HEK293 (cell line): ENCODE results near the gene PDE2A.

Experiments used
- CTCF ChIP-seq: fragments of 450-650 bp; formaldehyde crosslinking; IDR thresholded peaks from 2 replicates; pipeline ENCODE4 v1.5.1; 2016; ENCODE audit warnings: missing biosample characterization, missing genetic modification characterization
- YY1 ChIP-seq: fragments of 450-650 bp; formaldehyde crosslinking; IDR thresholded peaks from 2 replicates; pipeline ENCODE4 v1.5.1; 2018; ENCODE audit warnings: missing biosample characterization, missing genetic modification characterization
- YY2 ChIP-seq: fragments of 450-650 bp; formaldehyde crosslinking; IDR thresholded peaks from 2 replicates; pipeline ENCODE4 v1.5.1; 2016; ENCODE audit warnings: missing biosample characterization, missing genetic modification characterization
- ZIC2 ChIP-seq: fragments of 450-650 bp; formaldehyde crosslinking; IDR thresholded peaks from 2 replicates; pipeline ENCODE4 v1.5.1; 2016; ENCODE audit warnings: missing biosample characterization, missing genetic modification characterization
- ZNF302 ChIP-seq: fragments of 450-650 bp; formaldehyde crosslinking; IDR thresholded peaks from 2 replicates; pipeline ENCODE4 v1.5.1; 2016; ENCODE audit warnings: missing biosample characterization, missing genetic modification characterization, low read depth
- ZNF792 ChIP-seq: fragments of 450-650 bp; formaldehyde crosslinking; IDR thresholded peaks from 2 replicates; pipeline ENCODE4 v1.5.1; 2016; ENCODE audit warnings: missing biosample characterization, missing genetic modification characterization
- ZNF843 ChIP-seq: fragments of 450-650 bp; formaldehyde crosslinking; IDR thresholded peaks from 2 replicates; pipeline ENCODE4 v1.5.1; 2016; ENCODE audit warnings: missing biosample characterization, missing genetic modification characterization
- TF ChIP-seq, protein P1 (sequence below): fragments of 450-650 bp; formaldehyde crosslinking; IDR thresholded peaks from 2 replicates; pipeline ENCODE4 v1.5.1; 2016; ENCODE audit warnings: missing biosample characterization, missing genetic modification characterization

DNA sequence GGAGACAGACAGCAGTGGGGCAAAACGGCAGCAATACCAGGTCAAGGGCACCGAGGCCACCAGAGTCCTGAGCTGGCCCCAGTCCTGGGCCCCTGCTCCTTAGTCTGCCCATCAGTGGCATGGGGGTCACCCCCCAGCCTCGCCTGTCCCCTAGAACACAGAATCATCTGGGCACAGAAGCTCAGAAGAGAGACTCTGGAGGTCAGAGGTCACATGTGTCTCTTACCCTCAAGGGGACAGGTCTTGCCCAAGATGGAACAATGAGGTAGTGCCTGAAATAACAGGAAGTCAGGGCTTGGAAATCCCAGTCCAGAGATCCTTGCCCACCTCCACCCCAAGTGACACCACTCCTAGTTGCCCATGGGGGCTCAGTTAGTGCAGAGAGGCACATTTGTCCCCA, 20.6 kb downstream of the PDE2A start:
- TF ChIP-seq ZNF792 (tag by site-specific recombination) (no peak), ZIC2 (tag by site-specific recombination) (no peak), ZNF302 (tag by site-specific recombination) (no peak), YY2 (tag by site-specific recombination) (no peak), YY1 (tag by site-specific recombination) (no peak), CTCF (tag by site-specific recombination) (no peak), ZNF843 (no peak)
- TF ChIP-seq, protein P1, sequence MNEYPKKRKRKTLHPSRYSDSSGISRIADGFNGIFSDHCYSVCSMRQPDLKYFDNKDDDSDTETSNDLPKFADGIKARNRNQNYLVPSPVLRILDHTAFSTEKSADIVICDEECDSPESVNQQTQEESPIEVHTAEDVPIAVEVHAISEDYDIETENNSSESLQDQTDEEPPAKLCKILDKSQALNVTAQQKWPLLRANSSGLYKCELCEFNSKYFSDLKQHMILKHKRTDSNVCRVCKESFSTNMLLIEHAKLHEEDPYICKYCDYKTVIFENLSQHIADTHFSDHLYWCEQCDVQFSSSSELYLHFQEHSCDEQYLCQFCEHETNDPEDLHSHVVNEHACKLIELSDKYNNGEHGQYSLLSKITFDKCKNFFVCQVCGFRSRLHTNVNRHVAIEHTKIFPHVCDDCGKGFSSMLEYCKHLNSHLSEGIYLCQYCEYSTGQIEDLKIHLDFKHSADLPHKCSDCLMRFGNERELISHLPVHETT (tag by site-specific recombination) = no peak
